Thyroid gland (tissue), 4 donors: ENCODE results near the gene CPE. TPM values are rescaled to one million over a fixed set of nuclear protein-coding genes. Genes with fewer than 3 reads are reported as not detected.

Experiments used
- DNase-seq, 2 donors: peaks; one replicate each; pipeline ENCODE4 v3.0.0-alpha.2; 2019
- H3K27ac ChIP-seq, 3 donors: fragments of 200-600 bp; sonication (generic); 1 replicate in 2 of 3; 2 replicates in 1 of 3; pipeline ENCODE4 v1.5.1; 2016 to 2019; ENCODE audit warnings: mild to moderate bottlenecking in 1 of 3, moderate library complexity in 1 of 3
- H3K27me3 ChIP-seq: fragments of 200-600 bp; sonication (generic); one replicate; pipeline ENCODE4 v1.5.1; 2019
- H3K36me3 ChIP-seq, 2 donors: fragments of 200-600 bp; sonication (generic); one replicate each; pipeline ENCODE4 v1.5.1; 2016 to 2019
- H3K4me1 ChIP-seq, 2 donors: fragments of 200-600 bp; sonication (generic); one replicate each; pipeline ENCODE4 v1.5.1; 2017 to 2019
- H3K4me3 ChIP-seq, 3 donors: fragments of 200-600 bp; sonication (generic); replicated peaks in 1 of 3; 1 replicate in 2 of 3; 2 replicates in 1 of 3; pipeline ENCODE4 v1.5.1; 2016; ENCODE audit warnings: mild to moderate bottlenecking in 1 of 3
- H3K9me3 ChIP-seq: fragments of 200-600 bp; sonication (generic); one replicate; pipeline ENCODE4 v1.5.1; 2017
- POLR2A ChIP-seq, 2 donors: fragments of 450-650 bp; IDR thresholded peaks; one replicate each; pipeline ENCODE4 v1.6.1; 2017; ENCODE audit warnings: antibody characterized with exemption in 2 of 2, mild to moderate bottlenecking in 2 of 2, moderate library complexity in 1 of 2
- WGBS, 2 donors: methylation state at CpG; one replicate each; pipeline ENCODE4 v1.1.5; 2017; 5-methylcytosine and 5-hydroxymethylcytosine counted together
- intact Hi-C: fragments of 100-400 bp; cut with DNase I; formaldehyde crosslinking; loops from one replicate; pipeline ENCODE4 v1.15.1; 2023
- total RNA-seq, 4 donors: library from RNA; depleted of rRNA; stranded (reverse); fragments of >200 nt; gene quantifications; one replicate each; pipeline ENCODE4 v1.2.3, GENCODE V29; 2016
- TF ChIP-seq, protein P1 (sequence below), 6 experiments: fragments of 200-600 bp in 3 of 6; fragments of 450-650 bp in 3 of 6; sonication (generic) in 3 of 6; IDR thresholded peaks; one replicate each; pipeline ENCODE4 v1.5.1; 2016 to 2019; ENCODE audit warnings: antibody characterized with exemption in 6 of 6, mild to moderate bottlenecking in 2 of 6, inconsistent platforms in 1 of 6, moderate library complexity in 1 of 6

The CPE gene
- total RNA-seq, 4 donors from 2014 or later, result 159 to 334 (median 309) TPM

DNA sequence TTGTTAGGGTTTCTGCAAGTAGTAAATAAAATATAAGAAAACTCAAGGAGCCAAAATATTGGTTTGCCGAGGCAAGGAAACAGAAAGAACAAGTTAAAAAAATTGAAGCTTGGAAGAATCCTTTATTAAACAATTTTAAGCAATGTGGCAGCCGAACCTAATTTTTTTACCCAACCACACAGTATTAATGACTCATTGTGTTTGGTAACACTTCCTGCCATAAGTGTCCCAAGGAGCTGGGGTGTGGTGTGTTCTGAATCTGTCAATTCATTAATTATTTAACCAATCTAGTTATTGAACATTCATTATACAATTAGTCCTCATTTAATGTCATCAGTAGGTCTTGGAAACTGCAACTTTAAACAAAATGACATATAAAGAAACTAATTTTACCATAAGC, 19.3 kb upstream of the CPE start:
- intact Hi-C loops, result loop anchor here (5.0 to 10.0 kb wide), 2 partner anchors 103 to 225 kb away; no protein-coding TSS in a partner anchor
- 75 to 79% methylated on average over 2 of the region's 2 CpGs for WGBS, 2 donors

DNA sequence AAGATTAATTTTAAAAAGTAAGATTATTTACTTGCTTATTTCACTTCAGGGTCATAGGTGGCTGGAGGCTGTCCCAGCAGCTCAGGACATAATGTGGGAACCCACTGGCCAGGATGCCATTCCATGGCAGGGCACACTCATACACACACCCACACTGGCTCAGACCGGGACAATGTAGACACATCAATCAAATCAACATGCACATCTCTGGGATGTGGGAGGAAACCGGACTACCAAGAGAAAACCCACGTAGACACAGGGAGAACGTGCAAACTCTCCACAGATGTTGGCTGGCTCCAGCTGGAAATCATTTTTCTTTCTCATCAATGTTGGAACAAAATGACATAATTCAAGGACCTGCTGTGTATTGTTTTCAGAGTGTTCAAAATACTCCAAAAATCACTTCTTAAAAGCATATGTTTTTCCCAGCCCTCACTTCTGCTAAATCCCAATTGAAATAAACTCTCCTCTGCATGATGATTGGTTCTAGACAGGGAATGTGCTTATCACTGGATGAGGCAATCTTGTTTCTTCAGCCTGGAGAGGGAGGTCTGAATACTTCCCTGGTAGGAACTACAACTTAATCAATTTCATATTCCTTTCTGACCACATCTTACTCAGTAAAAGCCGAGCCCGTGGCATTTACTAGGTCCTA, 18.6 kb upstream of the CPE start:
- 83 to 86% methylated on average over 6 of the region's 6 CpGs for WGBS, 2 donors
- no peaks in the 10 kb centered on the region for H3K36me3 ChIP-seq

More for the DNA sequence above, 19.3 kb upstream of the CPE start:
- H3K27ac ChIP-seq, result no peak overlapping the region
- H3K4me3 ChIP-seq, result no peak overlapping the region
- H3K4me1 ChIP-seq, result no peaks in the 10 kb centered on the region
- H3K27me3 ChIP-seq, result no peaks in the 10 kb centered on the region
- H3K36me3 ChIP-seq, result no peaks in the 10 kb centered on the region
- no peak for DNase-seq
- H3K9me3 ChIP-seq, result no peaks in the 10 kb centered on the region
- TF ChIP-seq, protein P1, sequence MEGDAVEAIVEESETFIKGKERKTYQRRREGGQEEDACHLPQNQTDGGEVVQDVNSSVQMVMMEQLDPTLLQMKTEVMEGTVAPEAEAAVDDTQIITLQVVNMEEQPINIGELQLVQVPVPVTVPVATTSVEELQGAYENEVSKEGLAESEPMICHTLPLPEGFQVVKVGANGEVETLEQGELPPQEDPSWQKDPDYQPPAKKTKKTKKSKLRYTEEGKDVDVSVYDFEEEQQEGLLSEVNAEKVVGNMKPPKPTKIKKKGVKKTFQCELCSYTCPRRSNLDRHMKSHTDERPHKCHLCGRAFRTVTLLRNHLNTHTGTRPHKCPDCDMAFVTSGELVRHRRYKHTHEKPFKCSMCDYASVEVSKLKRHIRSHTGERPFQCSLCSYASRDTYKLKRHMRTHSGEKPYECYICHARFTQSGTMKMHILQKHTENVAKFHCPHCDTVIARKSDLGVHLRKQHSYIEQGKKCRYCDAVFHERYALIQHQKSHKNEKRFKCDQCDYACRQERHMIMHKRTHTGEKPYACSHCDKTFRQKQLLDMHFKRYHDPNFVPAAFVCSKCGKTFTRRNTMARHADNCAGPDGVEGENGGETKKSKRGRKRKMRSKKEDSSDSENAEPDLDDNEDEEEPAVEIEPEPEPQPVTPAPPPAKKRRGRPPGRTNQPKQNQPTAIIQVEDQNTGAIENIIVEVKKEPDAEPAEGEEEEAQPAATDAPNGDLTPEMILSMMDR (IDR thresholded peaks at IDR 0.05), result no peak
- TF ChIP-seq POLR2A (IDR thresholded peaks at IDR 0.05), result no peak

GRCh38 chr4:165360985-165361670, 17.7 kb upstream of the CPE start:
- WGBS, 2 donors, result 91 to 92% methylated on average over 7 of the region's 7 CpGs
- Histone ChIP-seq H3K27me3 (no peaks in the 10 kb centered on the region), H3K27ac (no peak overlapping the region), H3K4me1 (no peaks in the 10 kb centered on the region), H3K36me3 (no peaks in the 10 kb centered on the region), H3K4me3 (no peak overlapping the region), H3K9me3 (no peaks in the 10 kb centered on the region)
- intact Hi-C loops, result no loop called here
- no peak for TF ChIP-seq POLR2A (IDR thresholded peaks at IDR 0.05)
- TF ChIP-seq, protein P1 (IDR thresholded peaks at IDR 0.05), result no peak
- DNase-seq, result no peak

More for the DNA sequence above, 18.6 kb upstream of the CPE start:
- Histone ChIP-seq H3K27me3 (no peaks in the 10 kb centered on the region), H3K4me1 (no peaks in the 10 kb centered on the region), H3K27ac (no peak overlapping the region), H3K9me3 (no peaks in the 10 kb centered on the region), H3K4me3 (no peak overlapping the region)
- no peak for DNase-seq
- intact Hi-C loops, result no loop called here
- TF ChIP-seq, protein P1 (IDR thresholded peaks at IDR 0.05), result no peak
- TF ChIP-seq POLR2A (IDR thresholded peaks at IDR 0.05), result no peak

- WGBS, 2 donors, result 81 to 86% methylated on average over 2 of the region's 2 CpGs
- intact Hi-C loops, result no loop called here
- Histone ChIP-seq H3K36me3 (no peaks in the 10 kb centered on the region), H3K4me3 (no peak overlapping the region), H3K4me1 (no peaks in the 10 kb centered on the region), H3K9me3 (no peaks in the 10 kb centered on the region), H3K27ac (no peak overlapping the region), H3K27me3 (no peaks in the 10 kb centered on the region)
- TF ChIP-seq, protein P1 (IDR thresholded peaks at IDR 0.05), result no peak
- no peak for TF ChIP-seq POLR2A (IDR thresholded peaks at IDR 0.05)
- DNase-seq, result no peak
These were observed 17.0 kb upstream of the CPE start for GRCh38 chr4:165361810-165362209.

- WGBS, 2 donors, result 84% methylated on average over 2 of the region's 2 CpGs
- no peak overlapping the region for H3K27ac ChIP-seq
- TF ChIP-seq, protein P1 (IDR thresholded peaks at IDR 0.05), result no peak
- TF ChIP-seq POLR2A (IDR thresholded peaks at IDR 0.05), result no peak
- DNase-seq, result no peak
- H3K4me1 ChIP-seq, result no peaks in the 10 kb centered on the region
- H3K27me3 ChIP-seq, result no peaks in the 10 kb centered on the region
- no peaks in the 10 kb centered on the region for H3K9me3 ChIP-seq
- H3K4me3 ChIP-seq, result no peak overlapping the region
- H3K36me3 ChIP-seq, result no peaks in the 10 kb centered on the region
- intact Hi-C loops, result no loop called here
These were observed 14.2 kb upstream of the CPE start for GRCh38 chr4:165364452-165365080.
